ENCODE measurements around the gene NRP1. TPM values are rescaled to one million over a fixed set of nuclear protein-coding genes. Genes with fewer than 3 reads are reported as not detected.

Gene NRP1
- total RNA-seq, 1 experiment from 2014 or later = 174 TPM

DNA sequence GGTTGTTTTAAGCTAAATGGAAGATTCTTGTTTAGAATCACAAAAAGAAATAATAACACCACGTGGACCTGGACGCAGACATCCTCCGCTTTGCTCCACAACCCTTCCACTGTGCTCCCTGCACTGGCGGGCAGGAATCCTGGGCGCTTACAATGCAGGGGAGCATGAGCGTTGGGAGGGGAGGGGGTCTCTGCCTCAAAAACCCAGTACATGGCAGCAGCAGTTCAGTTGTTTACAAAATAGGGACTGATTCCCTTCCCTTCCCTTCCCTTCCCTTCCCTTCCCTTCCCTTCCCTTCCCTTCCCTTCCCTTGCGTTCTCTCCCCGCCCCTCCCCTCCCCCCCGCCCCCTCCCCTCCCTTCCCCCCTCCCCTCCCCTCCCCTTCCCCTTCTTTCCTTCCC, 206.8 kb downstream of the NRP1 start:
- DNase-seq (ENCODE audit: low read depth) = no peak
